GM21367 (cell line): ENCODE data around the gene PCDHA12.
"Not testable (repeated sequence)": the region's sequence is repeated elsewhere in the genome, so short reads cannot be mapped to it uniquely, and the experiment has no call there.

Experiments used
- ATAC-seq: cut with Tn5 transposase; IDR thresholded peaks from one replicate; pipeline ENCODE4 v1.9.1; 2021; ENCODE audit not compliant: unreplicated experiment

Gene PCDHA12

DNA sequence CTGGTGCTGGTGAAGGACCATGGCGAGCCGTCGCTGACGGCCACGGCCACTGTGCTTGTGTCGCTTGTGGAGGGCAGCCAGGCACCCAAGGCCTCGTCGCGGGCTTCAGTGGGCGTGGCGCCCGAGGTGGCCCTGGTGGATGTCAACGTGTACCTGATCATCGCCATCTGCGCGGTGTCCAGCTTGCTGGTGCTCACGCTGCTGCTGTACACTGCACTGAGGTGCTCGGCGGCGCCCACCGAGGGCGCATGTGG is 17.2 kb upstream of the PCDHA12 start:
- no peak for ATAC-seq

DNA sequence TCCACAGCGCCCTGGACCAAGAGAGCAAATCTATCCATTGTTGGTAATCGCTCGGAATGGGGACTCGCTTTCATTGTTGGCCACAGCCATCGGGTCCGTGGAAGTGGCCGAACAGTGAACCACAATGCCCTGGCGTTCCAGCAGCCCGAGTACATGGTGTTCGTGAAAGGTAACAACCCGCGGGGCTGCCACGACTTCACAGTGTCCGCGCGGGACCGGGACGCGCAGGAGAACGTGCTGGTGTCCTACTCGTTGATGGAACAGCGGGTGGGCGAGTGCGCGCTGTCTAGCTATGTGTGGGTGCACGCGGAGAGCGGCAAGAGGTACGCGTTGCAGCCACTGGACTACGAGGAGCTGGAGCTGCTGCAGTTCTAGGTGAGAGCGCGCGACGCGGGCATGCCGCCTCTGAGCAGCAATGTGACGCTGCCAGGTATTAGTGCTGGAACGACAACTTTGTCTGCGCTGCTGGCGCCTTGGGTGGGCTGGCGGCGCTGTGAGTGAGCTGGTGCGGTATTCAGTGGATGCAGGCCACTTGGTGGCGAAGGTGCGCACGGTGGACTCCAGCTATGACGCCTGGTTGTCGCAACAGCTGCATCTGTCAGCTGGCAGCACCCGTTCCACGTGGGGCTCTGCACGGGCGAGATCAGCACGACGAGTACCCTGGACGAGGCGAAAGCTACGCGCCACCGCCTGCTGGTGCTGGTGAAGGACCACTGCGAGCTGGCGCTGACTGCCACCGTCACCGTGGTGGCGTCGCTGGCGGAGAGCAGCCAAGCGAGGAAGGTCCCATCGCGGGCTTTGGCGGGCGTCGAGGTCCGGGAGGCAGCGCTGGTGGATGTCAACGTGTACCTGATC is 12.4 kb upstream of the PCDHA12 start:
- no peak for ATAC-seq

DNA sequence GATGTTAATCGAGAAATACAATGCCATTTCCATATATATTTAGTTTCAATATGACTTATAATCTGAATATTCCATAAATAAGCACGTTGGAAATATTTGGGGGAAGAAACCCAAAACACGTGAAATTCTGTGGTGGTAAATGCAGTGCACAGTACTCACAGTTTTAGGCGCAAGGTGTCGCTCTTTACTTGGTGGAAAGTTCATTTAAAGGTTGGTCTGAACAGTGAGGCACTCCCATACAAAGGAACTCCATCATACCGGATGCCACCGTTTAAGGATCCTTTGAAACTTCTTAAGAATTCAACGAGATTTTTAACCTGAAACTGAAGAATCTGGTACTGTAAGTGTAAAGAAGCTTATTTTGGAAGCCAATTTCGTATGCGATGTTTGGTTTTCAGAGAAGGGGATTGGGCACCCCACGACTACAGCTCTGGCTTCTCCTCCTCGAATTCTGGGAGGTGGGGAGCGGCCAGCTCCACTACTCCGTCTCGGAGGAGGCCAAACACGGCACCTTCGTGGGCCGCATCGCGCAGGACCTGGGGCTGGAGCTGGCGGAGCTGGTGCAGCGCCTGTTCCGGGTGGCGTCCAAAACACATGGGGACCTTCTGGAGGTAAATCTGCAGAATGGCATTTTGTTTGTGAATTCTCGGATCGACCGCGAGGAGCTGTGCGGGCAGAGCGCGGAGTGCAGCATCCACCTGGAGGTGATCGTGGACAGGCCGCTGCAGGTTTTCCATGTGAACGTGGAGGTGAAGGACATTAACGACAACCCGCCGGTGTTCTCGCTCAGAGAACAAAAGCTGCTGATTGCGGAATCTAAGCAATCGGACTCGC is 6.2 kb upstream of the PCDHA12 start, which contains the start of gene PCDHA11:
Gene PCDHA11, plus strand, starts transcription at position 237 of the 834 bp plus-strand sequence. Its CDS starts 147 bp downstream, at position 384.
- no peak for ATAC-seq

DNA sequence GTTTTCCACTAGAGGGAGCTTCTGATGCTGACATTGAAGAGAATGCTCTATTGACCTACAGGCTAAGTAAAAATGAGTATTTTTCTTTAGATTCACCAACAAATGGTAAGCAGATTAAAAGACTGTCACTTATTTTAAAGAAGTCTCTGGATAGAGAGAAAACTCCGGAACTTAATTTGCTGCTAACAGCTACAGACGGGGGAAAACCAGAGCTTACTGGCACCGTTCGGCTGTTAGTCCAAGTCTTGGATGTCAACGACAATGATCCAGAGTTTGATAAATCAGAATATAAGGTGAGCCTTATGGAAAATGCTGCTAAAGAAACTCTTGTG is 5.6 kb upstream of the PCDHA12 start:
- no peak for ATAC-seq

DNA sequence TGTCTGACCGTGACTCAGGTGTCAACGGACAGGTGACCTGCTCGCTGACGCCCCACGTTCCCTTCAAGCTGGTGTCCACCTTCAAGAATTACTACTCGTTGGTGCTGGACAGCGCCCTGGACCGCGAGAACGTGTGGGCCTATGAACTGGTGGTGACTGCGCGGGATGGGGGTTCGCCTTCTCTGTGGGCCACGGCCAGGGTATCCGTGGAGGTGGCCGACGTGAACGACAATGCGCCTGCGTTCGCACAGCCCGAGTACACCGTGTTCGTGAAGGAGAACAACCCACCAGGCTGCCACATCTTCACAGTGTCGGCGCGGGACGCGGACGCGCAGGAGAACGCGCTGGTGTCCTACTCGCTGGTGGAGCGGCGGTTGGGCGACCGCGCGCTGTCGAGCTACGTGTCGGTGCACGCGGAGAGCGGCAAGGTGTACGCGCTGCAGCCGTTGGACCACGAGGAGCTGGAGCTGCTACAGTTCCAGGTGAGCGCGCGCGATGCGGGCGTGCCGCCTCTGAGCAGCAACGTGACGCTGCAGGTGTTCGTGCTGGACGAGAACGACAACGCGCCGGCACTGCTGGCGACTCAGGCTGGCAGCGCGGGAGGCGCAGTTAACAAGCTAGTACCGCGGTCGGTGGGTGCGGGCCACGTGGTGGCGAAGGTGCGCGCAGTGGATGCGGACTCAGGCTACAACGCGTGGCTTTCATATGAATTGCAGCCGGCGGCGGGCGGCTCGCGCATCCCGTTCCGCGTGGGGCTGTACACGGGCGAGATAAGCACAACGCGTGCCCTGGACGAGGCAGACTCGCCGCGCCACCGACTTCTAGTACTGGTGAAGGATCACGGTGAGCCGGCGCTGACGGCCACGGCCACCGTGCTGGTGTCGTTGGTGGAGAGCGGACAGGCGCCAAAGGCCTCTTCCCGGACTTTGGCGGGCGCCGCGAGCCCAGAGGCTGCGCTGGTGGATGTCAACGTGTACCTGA is 4.6 kb upstream of the PCDHA12 start:
- ATAC-seq, result no peak

DNA sequence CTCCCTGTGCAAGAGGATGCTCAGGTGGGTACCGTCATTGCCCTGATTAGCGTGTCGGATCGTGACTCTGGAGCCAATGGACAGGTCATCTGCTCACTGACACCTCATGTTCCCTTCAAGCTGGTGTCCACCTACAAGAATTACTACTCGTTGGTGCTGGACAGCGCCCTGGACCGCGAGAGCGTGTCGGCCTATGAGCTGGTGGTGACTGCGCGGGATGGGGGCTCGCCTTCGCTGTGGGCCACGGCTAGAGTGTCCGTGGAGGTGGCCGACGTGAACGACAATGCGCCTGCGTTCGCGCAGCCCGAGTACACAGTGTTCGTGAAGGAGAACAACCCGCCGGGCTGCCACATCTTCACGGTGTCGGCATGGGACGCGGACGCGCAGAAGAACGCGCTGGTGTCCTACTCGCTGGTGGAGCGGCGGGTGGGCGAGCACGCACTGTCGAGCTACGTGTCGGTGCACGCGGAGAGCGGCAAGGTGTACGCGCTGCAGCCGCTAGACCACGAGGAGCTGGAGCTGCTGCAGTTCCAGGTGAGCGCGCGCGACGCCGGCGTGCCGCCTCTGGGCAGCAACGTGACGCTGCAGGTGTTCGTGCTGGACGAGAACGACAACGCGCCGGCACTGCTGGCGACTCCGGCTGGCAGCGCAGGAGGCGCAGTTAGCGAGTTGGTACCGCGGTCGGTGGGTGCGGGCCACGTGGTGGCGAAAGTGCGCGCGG is 1.6 kb downstream of the PCDHA12 start:
- ATAC-seq, result not testable (repeated sequence)

DNA sequence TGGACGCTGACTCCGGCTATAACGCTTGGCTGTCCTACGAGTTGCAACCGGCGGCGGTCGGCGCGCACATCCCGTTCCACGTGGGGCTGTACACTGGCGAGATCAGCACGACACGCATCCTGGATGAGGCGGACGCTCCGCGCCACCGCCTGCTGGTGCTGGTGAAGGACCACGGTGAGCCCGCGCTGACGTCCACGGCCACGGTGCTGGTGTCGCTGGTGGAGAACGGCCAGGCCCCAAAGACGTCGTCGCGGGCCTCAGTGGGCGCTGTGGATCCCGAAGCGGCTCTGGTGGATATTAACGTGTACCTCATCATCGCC is 2.1 kb downstream of the PCDHA12 start:
- ATAC-seq, result no peak

DNA sequence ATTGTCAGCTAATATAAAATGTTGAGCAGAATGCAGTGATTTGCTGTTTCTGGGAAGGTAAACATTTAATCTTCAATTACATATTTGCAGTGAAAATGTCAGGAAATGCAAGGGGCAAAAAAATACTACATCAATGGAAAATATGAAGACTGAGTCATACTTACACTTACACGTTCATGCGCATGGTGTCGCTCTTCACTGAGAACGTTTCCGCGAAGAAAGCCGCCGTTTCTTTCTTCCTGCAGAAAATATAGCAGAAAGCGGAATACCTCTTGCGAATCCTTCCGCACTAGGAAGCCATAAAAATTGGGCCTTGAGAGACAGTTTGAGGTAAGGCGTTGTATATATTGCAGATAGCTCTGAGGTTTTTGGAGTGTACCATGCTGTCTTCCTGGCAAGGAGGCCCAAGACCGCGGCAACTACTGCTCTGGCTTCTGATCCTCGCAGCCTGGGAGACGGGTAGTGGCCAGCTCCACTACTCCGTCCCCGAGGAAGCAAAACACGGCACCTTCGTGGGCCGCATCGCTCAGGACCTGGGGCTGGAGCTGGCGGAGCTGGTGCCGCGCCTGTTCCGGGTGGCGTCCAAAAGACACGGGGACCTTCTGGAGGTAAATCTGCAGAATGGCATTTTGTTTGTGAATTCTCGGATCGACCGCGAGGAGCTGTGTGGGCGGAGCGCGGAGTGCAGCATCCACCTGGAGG is 6.9 kb downstream of the PCDHA12 start, which contains the start of gene PCDHA13:
Gene PCDHA13, plus strand, starts transcription at position 236 of the 702 bp plus-strand sequence. Its CDS starts 145 bp downstream, at position 381.
- no peak for ATAC-seq

DNA sequence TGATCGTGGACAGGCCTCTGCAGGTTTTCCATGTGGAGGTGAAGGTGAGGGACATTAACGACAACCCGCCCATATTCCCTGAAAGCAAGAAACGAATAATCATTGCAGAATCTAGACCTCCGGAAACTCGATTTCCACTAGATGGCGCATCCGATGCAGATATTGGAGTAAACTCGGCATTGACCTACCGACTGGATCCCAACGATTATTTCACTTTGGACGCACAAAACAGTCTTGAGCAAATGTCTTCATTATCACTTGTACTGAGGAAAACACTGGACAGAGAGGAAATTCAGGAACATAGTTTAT is 7.4 kb downstream of the PCDHA12 start:
- no peak for ATAC-seq

DNA sequence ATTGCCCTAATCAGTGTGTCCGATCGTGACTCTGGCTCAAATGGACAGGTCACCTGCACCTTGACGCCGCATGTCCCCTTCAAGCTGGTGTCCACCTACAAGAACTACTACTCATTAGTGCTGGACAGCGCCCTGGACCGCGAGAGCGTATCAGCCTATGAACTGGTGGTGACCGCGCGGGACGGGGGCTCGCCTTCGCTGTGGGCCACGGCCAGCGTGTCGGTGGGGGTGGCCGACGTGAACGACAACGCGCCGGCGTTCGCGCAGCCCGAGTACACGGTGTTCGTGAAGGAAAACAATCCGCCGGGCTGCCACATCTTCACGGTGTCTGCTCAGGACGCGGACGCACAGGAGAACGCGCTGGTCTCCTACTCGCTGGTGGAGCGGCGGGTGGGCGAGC is 8.3 kb downstream of the PCDHA12 start:
- ATAC-seq, result no peak

DNA sequence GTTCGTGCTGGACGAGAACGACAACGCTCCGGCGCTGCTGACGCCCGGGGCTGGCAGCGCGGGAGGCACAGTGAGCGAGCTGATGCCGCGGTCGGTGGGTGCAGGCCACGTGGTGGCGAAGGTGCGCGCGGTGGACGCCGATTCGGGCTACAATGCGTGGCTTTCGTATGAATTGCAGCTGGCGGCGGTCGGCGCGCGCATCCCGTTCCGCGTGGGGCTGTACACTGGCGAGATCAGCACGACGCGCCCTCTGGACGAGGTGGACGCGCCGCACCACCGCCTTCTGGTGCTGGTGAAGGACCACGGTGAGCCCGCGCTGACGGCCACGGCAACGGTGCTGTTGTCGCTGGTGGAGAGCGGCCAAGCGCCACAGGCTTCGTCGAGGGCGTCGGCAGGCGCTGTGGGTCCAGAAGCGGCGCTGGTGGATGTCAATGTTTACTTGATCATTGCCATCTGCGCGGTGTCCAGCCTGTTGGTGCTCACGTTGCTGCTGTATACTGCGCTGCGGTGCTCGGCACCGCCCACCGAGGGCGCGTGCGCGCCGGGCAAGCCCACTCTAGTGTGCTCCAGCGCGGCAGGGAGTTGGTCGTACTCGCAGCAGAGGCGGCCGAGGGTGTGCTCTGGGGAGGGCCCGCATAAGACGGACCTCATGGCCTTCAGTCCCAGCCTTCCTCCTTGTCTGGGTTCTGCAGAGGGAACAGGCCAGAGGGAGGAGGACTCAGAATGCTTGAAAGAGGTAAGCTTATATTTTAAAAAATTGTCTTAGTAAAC is 9.0 kb downstream of the PCDHA12 start:
- ATAC-seq, result no peak

DNA sequence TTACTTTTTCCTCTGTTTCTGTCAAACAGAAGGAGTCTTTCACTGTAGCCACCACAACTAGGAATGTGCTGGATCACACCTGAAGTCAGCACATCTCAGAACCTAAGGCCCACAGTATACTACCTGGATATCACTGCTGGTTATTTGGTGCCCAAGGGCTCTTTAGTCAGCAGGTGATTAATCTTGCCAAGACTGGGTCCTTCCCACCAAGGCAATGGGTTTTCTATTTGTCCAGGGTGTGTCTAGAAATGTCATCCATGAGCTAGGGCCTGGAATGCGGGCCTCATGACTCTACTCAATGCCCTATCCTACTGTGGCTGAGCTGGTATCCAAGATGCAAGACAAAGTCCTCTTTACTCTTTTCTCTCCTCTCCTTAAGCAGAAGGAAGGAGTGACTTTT is 41.2 kb downstream of the PCDHA12 start:
- no peak for ATAC-seq

DNA sequence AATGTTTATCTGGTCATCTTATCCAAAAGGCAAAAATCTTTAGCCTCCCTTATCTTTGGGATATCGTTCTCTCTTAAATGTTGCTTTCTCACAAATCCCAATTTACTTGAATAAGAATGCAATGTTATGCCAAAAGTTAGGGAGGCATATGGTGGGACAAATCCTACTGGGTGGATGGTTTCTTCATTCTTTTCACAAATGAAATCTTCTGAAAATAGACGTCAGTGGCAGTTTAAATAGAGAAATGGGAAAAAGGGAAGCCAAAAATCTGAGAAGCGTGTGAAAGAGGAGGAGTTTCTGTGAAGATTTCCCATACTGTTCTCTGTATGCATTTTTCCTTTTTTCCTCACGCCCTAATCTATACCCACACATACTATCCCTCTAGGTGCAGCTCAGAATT is 48.5 kb downstream of the PCDHA12 start:
- ATAC-seq, result no peak

DNA sequence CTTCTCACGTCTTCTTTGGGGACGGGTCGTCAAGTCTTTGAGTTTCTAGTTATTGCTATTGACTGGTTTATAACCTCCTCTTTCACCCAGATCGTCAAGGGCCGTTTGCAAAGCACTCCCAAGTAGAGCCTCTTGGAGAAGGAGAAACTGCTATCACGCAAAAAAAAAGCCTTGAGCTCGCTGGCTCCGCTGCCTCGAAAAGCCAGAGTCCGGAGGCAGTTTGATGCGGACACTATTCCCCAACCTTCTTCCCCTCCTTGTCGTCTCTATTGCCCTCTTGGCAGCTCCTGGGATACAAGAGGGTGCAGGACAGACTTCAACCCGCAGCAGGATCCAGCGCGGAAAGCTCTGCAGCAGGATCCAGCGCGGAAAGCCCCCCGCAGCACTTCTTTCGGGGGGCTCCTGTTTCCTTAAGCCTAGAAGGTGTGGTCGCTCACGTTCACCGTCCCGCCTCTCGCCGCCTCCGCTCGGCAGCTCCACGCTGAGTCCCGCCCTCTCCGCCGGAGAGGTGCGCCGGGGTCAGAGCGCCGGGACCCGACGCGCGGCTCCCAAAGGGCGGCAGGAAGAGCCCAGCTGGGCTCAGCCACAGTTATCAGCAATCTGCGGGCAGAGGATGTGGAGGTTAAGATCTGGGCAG is 50.8 kb downstream of the PCDHA12 start, which contains the start of gene PCDHAC1:
Gene PCDHAC1, plus strand, starts transcription at position 494 of the 637 bp plus-strand sequence. CDS start 594 bp downstream, outside the sequence.
- no peak for ATAC-seq

DNA sequence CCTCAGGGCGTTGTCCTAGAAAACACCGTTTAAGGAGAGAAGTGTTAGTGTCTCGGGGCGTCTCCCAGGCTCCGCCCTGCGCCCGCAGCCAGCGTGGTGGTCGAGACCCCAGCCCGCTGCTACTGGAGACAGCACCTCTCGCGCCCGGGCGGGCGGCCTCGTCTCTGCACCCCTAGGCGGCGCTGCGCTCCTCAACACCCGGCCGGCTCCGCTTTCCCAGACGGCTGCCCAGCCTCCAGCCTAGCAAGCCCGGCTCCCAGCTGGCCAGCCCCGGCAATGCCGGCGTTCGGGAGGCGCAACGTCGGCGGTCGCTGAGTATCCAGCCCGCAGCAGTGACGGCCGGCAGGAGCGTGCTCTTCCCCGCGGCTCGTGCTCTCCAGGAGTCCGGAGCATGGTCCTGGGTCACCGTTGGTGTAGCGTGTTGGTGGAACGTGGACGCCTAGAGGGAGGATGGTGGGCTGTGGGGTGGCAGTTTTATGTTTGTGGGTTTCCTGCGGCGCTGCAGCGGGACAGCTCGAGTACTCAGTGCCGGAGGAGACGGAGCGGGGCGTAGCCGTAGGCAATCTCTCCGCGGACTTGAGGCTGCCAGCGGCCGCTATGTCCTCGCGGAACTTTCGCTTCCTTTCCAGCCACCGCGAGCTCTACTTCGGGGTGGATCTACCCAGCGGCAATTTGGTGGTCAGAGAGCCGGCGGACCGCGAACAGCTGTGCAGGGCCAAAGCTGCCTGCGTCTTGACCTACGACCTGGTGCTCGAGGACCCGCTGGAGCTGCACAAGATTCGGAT is 51.5 kb downstream of the PCDHA12 start:
- ATAC-seq, result no peak

DNA sequence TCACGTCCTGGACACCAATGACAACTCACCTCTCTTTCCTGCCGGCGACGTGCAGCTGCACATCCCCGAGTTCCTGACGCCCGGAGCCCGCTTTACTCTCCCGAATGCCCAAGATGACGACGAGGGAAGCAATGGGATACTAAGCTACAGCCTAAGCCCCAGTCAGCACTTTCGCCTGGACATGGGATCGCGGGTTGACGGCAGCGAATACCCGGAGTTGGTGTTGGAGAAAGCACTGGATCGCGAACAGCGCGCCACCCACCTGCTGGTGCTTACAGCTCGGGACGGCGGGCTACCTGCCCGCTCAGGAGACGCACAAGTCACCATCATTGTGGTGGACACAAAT is 52.1 kb downstream of the PCDHA12 start:
- ATAC-seq, result no peak
